ENCODE measurements around the gene CFAP299. TPM values are rescaled to one million over a fixed set of nuclear protein-coding genes. Genes with fewer than 3 reads are reported as not detected.

The CFAP299 gene
- total and polyA plus RNA-seq, 2 of the 8 experiments (the other 6 are each of a cell fraction or from before 2014, with no cell fraction given), result not detected

DNA sequence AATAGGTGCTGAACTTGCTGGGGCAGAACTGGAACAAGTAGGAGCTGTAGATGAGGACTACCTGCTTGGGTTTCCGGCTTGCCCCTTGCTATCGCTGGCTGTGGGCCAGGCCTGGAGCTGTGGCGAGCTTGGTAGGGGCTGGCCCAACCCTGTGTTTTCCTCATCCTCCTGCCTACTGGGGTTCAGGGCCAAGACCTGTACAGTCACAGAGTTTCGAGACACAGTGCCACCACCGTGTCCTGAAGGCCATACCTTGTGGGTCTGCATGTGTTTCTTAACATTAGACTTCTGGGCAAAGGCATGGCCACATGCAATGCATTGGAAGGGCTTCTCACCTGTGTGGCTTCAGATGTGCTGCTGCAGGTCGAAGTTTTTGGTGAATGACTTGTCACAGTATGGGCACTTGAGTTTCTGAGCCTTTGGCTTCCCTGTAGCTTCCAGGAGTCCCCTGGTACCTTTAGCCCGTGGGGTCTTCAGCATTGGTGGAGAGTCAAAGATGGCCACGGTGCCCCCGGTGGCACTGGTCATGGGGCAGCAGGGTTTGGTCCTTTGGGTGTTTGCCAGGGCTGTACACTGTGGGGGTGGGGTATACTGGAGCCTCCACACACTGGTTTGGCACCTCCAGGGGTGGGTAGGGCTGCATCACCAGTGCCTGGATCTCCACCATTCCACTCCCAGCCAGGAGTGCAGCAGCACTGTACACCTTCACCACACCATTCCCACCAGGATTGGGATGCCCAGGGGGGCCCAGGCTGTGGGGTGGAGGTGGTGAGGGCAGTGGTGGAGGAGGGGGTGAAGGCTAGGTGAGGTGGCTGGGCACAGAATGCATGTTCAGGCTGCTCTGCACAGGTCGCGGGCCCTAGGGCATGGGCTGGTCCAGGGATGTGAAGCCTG is 52.1 kb downstream of the CFAP299 start:
- no peaks in the 10 kb centered on the region for H3K79me2 ChIP-seq (ENCODE audit: control insufficient read depth in 1 of 2, insufficient read depth in 2 of 2, low read length in 2 of 2)
- no peak overlapping the region for H2BK5ac ChIP-seq (ENCODE audit: low read depth, low read length)
- TF ChIP-seq POLR2A (IDR thresholded peaks at IDR 0.05; ENCODE audit: control extremely low read depth in 1 of 2, low read depth in 2 of 2, low read length in 2 of 2), result no peak
- no peak for TF ChIP-seq SIRT6 (IDR thresholded peaks at IDR 0.05; ENCODE audit: low read length)
- no peak for TF ChIP-seq RFX5 (IDR thresholded peaks at IDR 0.05; ENCODE audit: borderline replicate concordance, low read depth, low read length)
- no peak for TF ChIP-seq TBP (IDR thresholded peaks at IDR 0.05; ENCODE audit: low read depth, low read length)
- TF ChIP-seq YY1 (IDR thresholded peaks at IDR 0.05; ENCODE audit: low read depth, low read length), result no peak
- H3K36me3 ChIP-seq (ENCODE audit: control insufficient read depth in 2 of 4, insufficient read depth in 4 of 4, low read length in 3 of 4), result no peaks in the 10 kb centered on the region
- WGBS, 2 experiments (ENCODE audit: extremely low coverage in 1 of 2, insufficient coverage in 1 of 2, insufficient read length in 1 of 2, insufficient replicate concordance in 2 of 2, low coverage in 1 of 2, low lambda C conversion rate in 2 of 2, missing lambda C conversion rate in 1 of 2), result 91% methylated on average over 8 of the region's 11 CpGs; no CpG with 5 or more reads in 1 of the 2 experiments
- H2BK20ac ChIP-seq (ENCODE audit: low read length), result no peak overlapping the region
- no peak overlapping the region for H3K4me2 ChIP-seq (ENCODE audit: insufficient read depth in 1 of 2, low read depth in 2 of 2, low read length in 2 of 2)
- no peaks in the 10 kb centered on the region for H4K20me1 ChIP-seq (replicated peaks in 1 of 2; ENCODE audit: control insufficient read depth in 1 of 2, insufficient read depth in 2 of 2, low read length in 2 of 2)
- no peak for FAIRE-seq
- H3K23me2 ChIP-seq (ENCODE audit: low read depth, low read length), result no peaks in the 10 kb centered on the region
- H3K79me1 ChIP-seq (ENCODE audit: low read depth, low read length), result no peaks in the 10 kb centered on the region
- H2BK120ac ChIP-seq (replicated peaks; ENCODE audit: low read depth, low read length), result no peak overlapping the region
- H3K9ac ChIP-seq (replicated peaks in 1 of 4; ENCODE audit: extremely low read depth in 1 of 4, low read depth in 3 of 4, low read length in 3 of 4), result no peak overlapping the region
- H3K18ac ChIP-seq (ENCODE audit: extremely low read depth, low read length), result no peak overlapping the region
- no peaks in the 10 kb centered on the region for H3K27me3 ChIP-seq (replicated peaks in 1 of 4; ENCODE audit: control insufficient read depth in 3 of 4, extremely low read depth in 1 of 4, insufficient read depth in 3 of 4, low read length in 3 of 4)
- ChIA-PET POLR2A (ENCODE audit: partially characterized antibody) (no interaction called here), CTCF (ENCODE audit: partially characterized antibody) (no interaction called here)
- H2BK15ac ChIP-seq (ENCODE audit: low read length), result no peak overlapping the region
- no peak overlapping the region for H3K4me3 ChIP-seq (ENCODE audit: extremely low read depth in 1 of 4, insufficient read depth in 2 of 4, low read depth in 3 of 4, low read length in 4 of 4)
- peaks cover 0 to 7% of the 10 kb centered on the region in 2 experiments; a peak in 1 of 4 replicates for H3K9me3 ChIP-seq (ENCODE audit: insufficient read depth in 2 of 2, low read depth in 1 of 2, low read length in 1 of 2)
- H2AFZ ChIP-seq (ENCODE audit: low read length), result no peak overlapping the region
- H3K4ac ChIP-seq (replicated peaks; ENCODE audit: insufficient read length, low read depth, low read length), result no peak overlapping the region
- no peak overlapping the region; the same call in 1 of the 2 replicates for H4K8ac ChIP-seq (ENCODE audit: extremely low read depth, insufficient read depth, low read length)
- H3K14ac ChIP-seq (ENCODE audit: insufficient read length), result no peak overlapping the region
- no peak overlapping the region for H2AK5ac ChIP-seq (ENCODE audit: low read depth, low read length)
- no peak overlapping the region for H3K56ac ChIP-seq (replicated peaks; ENCODE audit: insufficient read length, low read depth, low read length)
- no peak overlapping the region for H4K91ac ChIP-seq (replicated peaks; ENCODE audit: insufficient read length, low read length)
- no peak overlapping the region for H3K27ac ChIP-seq (ENCODE audit: low read depth, low read length)
- H4K5ac ChIP-seq (ENCODE audit: insufficient read length, low read depth, low read length), result no peak overlapping the region
- H3K4me1 ChIP-seq (replicated peaks in 1 of 4; ENCODE audit: control insufficient read depth in 3 of 4, insufficient read depth in 4 of 4, low read length in 3 of 4), result no peaks in the 10 kb centered on the region
- no peak overlapping the region for H2BK12ac ChIP-seq (ENCODE audit: low read depth, low read length)
- H3K23ac ChIP-seq (ENCODE audit: insufficient read length), result no peak overlapping the region
- DNase-seq (ENCODE audit: low read depth in 1 of 2, low spot score in 2 of 2), result no peak
